CD4-positive, alpha-beta T cell treated with Interleukin-2 at 100 ng/mL for 4 hours (primary cell): ENCODE measurements around the gene C2orf74.
"Not testable (repeated sequence)": the region's sequence is repeated elsewhere in the genome, so short reads cannot be mapped to it uniquely, and the experiment has no call there.

ENCODE experiments used
- DNase-seq: peaks from one replicate; pipeline ENCODE4 v3.0.0-alpha.2; 2020; ENCODE audit warnings: low spot score

C2orf74 gene

DNA sequence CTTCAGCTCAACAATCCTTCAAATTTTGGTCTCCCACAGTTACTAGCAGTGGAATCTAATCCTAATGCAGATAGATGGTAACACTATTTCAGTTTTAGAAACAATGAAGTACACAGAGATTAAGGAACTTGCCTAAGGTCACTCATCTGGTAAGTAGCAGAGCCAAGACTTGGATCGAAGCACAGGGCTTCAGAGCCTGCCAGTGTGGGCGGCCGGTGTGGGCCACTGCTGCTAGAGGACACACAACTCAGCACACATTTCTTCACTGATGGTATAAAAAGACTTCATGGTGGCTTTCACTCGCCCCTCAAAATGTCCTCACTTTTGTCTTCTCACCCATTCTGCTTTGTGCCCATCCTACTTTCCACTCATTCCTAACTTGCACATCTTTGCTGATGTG lies 11.1 kb downstream of the C2orf74 start:
- no peak for DNase-seq

GRCh38 chr2:61175036-61175435 lies 13.0 kb downstream of the C2orf74 start:
- DNase-seq: no peak

GRCh38 chr2:61176755-61177726 lies 15.1 kb downstream of the C2orf74 start:
- DNase-seq: peak; percentile 92

DNA sequence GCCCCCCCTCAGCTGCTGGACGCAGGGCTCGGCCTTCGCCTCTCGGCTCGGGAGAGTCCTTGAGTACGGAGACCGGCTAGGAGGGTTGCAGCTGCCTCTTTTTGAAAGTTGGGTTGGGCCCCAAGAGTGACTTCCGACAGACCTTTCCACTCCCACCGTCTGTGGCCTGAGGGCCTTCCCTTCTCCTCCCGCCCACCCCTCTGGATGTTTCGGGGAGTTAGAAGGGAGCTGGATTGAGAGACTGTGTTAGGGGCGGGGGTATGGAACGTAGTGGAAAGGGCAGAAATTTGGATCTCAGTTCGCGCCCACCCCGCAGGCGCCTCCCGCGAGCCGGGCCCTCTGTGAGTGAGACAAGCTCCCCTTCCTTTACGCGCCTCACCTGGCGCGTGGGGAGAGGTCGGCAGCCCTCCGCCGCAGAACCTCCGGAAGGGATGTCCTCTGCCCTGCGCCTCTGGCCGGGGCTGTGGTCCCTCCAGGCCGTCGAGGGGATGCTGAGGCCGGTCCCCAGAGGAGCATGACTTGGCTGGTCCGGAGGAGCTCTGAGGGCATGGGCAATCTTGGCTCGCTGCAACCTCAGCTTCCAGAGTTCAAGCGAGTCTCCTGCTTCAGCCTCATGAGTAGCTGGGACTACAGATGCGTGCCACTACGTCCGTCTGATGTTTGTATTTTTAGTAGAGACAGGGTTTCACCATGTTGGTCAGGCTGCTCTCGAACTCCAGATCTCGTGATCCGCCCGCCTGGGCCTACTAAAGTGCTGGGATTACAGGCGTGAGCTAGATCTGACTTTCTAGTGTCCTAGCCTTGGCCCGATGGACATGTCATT lies 15.9 kb downstream of the C2orf74 start:
- DNase-seq: peak; percentile 39

DNA sequence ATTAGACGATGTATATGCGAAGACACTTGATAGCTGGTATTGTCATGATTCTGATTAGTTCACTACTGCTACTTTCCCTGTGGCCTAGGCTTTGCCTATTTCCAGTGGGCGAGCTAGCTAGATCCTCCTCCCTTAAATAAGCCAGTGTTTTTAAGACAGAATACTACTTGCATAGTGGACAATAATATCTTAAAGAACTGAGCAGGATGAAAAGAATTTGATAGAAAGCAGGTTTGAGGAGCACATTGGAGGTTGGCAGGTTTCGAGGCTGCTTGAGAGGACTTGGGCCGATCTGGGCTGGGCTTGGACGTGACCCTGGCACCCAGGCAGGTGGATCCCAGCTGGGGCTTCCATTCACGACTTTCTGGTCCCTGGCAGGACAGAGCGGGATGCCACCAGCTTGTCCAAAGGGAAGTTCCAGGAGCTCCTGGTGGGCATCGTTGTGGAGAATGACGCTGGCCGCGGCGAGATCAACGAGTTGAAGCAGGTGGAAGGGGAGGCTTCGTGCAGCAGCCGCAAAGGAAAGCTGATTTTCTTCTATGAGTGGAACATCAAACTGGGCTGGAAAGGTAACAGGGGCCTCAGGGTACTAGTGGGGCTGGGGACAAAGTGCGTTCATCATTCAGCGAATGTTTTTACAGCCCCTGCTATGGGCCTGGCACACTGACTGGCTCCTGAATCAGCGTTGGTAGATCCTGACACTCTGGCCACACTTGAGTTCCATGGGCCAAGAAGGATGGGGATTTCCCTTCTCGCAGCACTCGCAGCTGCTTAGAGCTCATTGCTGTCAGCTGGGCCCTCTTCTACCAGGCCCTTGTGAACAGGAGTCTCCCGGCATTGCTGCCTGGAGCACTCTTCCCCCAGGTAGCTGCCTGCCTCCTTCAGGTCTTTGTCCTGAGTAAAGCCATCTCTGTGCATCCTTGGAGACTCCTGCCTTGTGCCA lies 16.9 kb downstream of the C2orf74 start:
- DNase-seq: peak; percentile 23

GRCh38 chr2:61179701-61180639 lies 18.0 kb downstream of the C2orf74 start:
- DNase-seq: no peak

DNA sequence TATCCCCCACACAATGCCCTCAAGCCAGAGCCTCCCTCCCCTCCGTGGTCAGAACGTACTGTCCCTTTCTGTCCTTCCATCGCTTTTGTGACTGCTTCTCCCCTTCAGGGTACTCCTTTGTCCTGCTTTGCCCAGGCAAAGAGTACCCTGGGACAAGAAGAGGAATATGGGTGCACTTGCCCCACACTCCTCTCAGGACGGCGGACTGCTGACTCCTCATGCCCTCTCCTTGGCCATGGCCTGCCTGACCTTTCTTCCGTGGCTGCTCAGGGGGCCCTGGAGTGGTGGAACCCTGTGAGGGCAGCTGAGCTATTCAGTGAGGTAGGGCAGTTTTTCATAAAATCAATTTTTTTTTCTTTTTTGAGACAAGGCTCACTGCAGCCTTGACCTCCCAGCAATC lies 18.7 kb downstream of the C2orf74 start:
- DNase-seq: no peak

DNA sequence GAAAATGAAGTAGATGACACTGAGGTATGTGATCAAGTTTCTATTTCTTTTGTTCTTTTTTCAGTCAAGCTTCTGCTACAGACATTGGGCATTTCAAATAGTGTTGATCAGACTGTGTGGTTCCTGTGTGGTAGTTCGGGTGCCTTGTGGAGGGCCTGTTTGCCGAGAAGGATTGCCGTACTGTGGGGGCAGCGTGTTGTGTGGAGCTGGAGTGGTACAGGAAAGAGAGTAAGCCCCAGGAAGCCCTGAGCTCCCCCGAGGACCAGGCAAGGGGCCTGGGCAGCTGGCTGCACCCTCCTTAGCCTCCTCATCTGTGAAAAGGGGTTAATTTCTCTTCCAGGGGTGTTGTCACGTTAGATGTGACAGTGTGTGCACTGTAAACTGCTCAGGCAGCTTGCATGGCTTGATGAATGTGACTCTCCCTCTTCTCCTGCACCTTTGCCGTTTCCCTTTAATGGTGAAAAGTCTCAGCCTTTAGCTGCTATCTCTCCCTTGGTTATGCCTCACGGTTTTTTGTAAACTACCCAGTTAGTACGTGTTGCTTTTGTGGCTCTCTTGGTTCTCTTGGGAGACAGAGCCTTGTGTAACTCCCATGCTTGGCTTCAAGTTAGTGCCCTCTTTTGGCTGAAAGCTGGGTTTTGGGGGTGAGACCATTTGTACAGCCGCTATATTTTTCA lies 19.5 kb downstream of the C2orf74 start:
- DNase-seq: no peak

DNA sequence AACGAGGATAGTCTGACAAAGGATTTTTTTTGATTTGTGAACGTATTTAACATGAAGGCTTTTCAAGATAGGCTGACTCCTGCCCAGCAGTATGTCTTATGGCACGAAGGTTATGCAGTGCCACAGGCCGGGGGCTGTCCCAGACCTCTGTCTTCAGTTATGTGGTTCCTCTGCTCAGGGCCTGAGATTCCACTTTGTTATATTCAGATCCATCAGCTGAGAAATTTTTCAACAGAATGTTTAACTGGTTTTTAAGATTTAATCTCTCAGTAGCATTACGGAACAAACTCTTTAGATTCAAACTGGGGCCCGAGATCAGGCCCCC lies 20.0 kb downstream of the C2orf74 start:
- DNase-seq: no peak

DNA sequence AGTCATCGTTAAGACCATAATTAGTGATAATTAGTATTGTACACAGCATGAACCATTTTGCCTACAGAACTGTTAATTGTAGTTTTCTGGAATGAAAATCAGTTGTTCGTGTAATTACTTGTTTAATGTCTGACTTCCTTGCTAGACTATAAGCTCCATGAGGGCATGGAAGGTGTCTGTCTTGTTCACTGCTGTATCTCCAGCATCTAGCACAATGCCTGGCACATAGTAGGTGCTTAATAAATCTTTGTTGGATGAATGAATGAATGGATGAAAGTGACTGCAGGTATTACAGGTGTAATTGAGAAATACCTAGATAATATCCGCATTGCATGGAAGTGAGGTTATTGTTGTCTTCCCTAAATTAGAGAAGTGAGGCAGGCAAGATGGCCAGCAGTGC lies 21.8 kb downstream of the C2orf74 start:
- DNase-seq: no peak

DNA sequence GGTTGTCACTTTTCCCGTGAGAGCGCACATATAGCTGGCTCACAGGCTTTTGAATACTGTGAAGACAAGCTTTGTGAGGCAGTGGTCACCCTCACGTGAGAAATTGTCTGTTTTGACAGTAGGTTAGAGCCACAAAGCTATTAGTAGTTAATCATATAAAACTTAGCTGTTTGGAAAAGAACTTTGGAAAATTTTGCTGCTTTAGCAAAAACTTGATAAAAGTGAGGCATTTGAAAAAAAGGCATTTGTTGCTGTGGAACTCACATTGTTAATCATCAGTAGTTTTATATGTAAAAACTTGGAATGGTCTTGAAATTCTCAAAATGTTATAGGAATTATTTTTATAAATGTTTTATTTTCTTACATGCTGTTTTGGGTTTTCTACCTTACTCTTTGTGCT lies 22.3 kb downstream of the C2orf74 start:
- DNase-seq: no peak

DNA sequence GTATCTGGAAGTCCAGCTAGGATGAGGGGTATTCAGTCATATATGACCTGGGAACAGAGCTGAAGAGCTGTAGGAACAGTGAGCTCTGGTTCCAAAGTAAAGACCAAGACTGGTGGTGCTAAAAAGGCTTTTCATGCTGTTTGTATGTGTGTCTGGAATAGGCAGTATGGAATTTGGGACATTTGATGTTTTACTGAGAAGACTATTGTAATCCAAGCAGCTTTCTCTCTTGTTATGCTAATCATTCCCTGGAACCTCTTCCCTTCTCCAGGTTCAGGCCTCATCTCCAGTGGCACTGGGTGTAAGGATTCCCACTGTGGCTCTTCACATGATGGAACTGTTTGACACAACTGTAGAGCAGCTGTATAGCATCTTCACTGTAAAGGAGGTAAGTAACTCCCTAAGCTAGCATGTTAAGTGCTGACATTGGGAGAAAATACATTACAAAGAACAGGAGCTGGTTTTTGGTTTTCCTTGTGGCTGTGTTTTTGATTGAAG lies 23.3 kb downstream of the C2orf74 start:
- no peak for DNase-seq

DNA sequence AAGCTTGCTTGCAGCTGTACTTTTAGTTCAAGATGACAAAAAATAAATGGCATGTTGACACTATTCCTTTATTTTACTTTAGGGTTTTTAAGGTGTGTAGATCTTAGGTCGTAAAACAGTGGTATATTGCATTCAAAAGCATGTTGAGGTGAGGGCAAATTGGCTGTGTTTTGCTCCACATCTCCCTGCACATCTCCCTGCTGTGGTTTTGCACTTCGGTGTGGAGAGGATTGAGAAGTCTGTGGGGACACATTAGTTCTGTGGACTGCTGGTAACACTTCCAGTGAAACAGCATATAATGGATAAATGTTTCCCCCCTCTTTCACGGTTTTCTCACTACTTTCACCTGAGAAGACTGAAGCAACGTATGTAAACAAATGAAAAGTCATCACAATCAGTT lies 25.1 kb downstream of the C2orf74 start:
- DNase-seq: no peak

DNA sequence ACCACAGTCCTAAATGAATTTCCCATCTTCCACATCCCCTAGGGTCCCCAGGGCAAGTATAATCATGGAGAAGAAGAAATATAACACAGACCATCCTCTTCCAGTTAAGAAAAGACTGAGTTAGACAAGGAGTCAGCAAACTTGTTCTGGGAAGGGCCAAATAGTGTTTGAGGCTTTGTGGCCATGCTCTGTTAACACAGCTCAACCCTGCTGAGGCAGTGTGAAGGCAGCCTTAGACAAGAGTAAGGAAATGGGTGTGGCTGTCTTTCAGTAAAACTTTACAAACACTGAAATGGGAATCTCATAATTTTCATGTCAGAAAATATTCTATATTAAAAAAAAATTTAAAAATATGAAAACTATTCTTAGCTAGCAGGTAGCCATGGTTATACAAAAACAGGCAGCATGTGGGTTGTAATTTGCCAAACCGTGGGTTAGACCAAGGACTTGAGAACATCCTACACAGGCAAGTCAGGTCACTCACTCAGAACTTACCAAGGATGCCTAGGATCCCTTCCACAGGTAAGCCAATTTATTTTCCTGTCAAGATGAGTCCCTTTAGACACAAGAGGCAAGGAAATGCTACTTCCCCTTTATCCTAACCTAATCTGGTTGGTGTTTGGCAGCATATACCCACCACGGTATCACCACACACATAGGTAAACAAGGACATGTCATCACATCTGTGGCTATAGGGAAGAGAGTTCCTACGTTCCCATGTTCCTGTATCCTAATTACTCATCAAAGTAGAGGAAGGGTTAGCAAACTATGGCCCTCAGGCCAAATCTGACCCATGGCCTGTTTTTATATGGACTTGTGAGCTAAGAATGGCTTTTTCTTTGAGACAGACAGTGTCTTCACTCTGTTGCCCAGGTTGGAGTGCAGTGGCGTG lies 31.9 kb downstream of the C2orf74 start:
- peak; percentile 29 for DNase-seq

DNA sequence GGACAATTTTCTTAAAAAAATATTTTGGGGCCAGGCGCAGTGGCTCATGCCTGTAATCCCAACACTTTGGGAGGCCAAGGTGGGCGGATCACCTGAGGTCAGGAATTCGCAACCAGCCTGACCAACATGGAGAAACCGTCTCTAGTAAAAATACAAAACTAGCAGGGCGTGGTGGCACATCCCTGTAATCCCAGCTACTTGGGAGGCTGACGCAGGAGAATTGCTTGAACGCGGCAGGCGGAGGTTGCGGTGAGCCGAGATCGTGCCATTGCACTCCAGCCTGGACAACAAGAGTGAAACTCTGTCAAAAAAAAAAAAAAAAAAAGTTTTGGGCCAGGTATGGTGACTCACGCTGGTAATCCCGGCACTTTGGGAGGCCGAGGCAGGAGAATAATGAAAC lies 32.7 kb downstream of the C2orf74 start:
- not testable (repeated sequence) for DNase-seq

DNA sequence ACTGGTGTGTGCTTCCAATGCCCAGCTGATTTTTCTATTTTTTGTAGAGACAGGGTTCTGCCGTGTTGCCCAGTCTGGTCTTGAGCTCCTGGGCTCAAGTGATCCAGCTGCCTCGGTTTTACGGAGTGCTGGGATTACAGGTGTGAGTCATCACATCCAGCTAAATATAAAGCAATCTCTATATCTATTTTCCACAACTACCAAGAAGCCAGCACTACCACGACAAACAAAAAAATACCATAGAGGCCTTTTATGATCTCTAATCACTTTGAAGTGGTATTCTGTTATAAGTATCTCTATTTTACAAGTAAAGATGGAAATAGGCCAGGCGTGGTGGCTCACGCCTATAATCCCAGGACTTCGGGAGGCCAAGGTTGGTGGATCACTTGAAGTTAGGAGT lies 34.7 kb downstream of the C2orf74 start:
- no peak for DNase-seq

- DNase-seq: no peak
These were observed 43.1 kb downstream of the C2orf74 start for GRCh38 chr2:61205132-61205531.

DNA sequence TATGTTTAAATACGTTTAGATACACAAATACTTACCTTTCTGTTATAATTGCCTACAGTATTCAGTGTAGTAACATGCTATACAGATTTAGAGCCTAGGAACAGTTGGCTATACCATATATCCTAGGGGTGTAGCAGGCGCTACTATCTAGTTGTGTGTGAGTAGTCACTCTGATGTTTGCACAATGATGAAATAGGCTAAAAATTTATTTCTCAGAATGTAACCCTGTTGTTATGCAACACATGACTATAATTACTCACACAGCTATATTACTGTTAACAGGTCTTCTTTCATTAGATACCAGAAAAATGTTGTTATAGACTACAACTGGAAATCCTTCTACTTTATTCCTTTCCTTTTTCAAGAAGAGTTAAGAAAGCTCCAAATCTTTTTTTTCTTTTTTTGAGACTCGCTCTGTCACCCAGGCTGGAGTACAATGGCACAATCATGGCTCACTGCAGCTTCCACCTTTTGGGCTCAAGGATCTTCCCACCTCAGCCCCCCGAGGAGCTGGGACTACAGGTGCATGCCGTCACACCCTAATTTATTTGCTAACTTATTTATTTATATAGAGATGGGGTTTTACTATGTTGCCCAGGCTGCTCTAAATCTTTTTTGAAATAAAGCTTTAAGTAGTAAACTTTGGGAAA lies 48.5 kb downstream of the C2orf74 start:
- no peak for DNase-seq

GRCh38 chr2:61214171-61214570 lies 52.2 kb downstream of the C2orf74 start:
- DNase-seq: no peak
